GM18873 (cell line): ENCODE measurements around the gene NOTCH1.

Source experiments
- ATAC-seq: cut with Tn5 transposase; IDR thresholded peaks from one replicate; pipeline ENCODE4 v1.9.1; 2021; ENCODE audit warnings: mild to moderate bottlenecking, moderate library complexity, moderate number of reproducible peaks; ENCODE audit not compliant: unreplicated experiment, low FRiP score

NOTCH1 gene

DNA sequence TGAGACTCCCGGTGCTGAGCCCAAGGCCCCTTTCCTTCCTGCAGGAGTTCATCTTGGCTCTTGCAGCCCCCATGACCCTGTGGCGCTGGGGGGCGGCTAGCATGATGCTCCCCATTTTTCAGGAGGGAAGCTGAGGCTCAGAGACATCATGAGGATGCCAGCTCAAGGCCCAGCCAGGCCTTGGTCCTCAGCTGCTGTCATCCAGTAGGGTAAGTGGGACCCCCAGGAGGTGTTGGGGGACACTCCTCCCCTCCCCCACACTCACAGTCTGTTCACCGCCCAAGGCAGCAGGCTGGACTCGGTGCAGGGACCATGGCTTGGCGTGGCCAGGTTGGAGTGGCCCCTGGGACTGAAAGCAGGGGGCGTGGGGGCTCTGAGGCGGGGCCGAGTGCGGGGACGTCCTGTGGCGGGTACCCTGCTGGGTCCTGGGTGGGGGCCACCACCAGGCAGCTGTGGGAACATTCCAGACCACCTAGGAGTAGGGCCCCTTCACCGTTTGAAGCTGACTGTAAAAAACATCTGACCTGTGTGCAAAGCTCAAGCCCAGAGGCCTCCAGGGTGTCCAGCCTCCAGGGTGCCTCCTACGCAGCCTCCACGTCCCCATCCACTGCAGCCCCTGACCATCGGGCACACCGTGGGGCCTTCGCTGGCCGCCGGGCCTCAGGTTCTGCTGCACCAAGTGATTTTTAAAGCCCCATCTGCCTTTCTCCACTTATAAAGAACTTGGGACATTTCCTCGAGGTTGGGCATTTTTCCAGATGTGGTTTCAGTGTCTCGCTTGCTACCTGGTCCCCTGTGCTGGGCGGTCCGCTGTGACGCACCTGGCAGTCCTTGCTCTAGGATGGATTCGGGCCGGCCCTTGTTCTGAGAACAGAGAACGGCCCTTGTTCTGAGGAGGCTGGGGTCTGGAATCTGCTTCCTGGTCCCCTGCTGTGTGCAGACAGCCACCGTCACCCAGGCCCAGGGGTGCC, 3.4 kb upstream of the NOTCH1 start:
- ATAC-seq = no peak

- ATAC-seq = no peak
Measured at GRCh38 chr9:136547508-136548215, 1.8 kb upstream of the NOTCH1 start.

DNA sequence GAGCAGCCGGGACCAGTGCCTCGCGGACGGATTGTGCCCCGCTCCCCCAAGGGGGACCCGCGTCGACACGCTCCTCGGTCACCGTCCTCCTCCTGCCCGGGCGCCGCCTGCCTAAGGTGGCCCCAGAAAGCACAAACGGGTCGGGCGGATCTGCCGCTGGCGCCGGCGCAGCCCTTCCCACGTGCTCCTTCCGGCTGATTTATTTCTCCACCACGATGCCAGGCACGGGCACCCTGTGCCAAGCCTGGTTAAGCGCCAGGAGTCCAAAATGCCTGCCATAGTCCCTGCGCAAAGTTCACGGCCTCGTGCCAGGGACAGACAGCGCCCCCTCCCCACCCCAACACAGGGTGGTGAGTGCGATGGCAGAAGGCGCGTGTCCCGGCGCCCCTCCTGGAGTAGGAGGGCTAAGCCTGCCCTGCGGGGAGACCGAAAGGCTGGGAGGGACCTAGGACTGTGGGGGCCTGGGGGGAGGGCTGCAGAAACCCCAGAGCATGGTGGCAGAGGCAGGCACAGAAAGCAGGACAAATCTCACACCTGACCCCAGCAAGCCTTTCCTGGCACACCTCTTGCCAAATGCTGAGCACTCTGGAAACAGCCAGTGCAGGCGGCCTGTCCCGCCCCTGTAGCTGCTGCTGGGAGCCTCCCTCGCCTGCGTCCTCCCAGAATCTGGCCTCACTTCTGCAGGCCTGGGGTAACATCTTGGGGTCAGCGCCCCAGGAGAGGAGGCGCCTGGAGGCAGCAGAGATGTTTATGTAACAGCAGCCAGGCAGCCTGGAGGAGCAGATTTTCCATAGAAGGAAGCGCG, 1.1 kb upstream of the NOTCH1 start:
- peak; percentile 6 for ATAC-seq

- no peak for ATAC-seq
Measured at GRCh38 chr9:136545692-136545964, 220 bp downstream of the NOTCH1 start.

GRCh38 chr9:136544964-136545691, 720 bp downstream of the NOTCH1 start:
- ATAC-seq = no peak

DNA sequence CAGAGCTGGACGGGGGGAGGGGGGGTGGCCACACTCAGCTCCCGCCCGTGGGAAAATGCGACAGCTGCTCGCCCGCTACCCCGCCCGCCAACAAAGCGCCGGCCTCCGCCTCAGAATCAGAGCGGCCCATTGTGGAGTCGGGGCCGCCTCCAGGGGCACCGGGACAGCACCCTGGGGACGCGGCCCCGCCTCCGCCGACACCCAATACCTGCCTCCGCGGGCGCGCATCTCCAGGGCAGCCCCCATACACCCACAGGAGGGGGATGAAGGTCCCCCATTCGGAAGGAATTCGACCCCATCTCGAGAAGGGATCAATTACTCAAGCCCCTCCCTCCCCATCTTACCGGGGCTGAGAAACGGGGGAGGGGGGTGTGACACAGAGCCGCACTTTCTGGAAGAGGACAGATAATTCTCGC, 1.3 kb downstream of the NOTCH1 start:
- ATAC-seq = no peak

DNA sequence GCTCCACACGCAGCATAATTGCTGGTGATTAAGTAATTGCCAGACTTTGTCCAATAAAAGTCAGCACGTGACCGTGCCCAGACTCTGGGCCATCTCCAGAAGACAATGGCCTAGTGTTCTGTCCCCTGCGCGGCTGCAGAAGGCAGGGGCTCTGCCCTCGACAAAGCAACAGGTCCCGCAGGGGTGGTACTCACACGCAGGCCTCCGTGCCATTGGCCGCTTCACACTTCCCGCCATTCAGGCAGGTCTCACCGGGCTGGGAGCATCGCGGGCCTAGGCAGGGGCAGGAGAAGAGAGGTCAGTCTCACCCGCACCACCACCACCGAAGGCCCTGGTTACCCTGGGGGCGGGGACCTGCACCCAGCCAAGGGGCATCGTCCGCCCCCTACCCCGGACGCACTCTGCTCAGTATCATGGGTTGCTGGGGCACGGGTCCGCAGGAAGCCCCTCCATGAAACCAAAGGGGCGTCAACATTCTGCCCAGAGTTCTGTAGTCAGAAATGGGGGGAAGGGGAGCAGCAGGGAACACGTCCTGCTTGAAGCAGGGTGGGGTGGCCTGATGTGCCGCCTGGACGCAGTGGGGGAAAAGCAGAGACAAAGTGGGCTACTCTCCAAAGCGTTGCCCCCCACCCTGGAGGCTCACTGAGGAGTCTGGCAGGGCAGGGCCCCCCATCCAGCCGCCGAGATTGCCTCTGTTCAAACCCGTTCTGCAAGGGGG, 1.9 kb downstream of the NOTCH1 start:
- ATAC-seq = no peak

DNA sequence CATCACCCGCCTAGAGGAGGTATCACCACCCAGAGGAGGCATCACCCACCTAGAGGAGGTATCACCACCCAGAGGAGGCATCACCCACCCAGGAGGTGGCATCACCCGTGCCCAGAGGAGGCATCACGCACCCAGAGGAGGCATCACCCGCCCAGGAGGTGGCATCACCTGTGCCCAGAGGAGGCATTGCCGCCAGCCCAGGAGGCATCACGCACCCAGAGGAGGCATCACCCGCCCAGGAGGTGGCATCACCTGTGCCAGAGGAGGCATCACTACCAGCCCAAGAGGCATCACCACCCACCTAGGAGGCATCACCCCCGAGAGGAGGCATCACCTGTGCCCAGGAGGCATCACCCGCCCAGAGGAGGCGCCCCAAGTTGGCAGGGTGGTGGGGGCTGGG, 2.6 kb downstream of the NOTCH1 start:
- no peak for ATAC-seq

DNA sequence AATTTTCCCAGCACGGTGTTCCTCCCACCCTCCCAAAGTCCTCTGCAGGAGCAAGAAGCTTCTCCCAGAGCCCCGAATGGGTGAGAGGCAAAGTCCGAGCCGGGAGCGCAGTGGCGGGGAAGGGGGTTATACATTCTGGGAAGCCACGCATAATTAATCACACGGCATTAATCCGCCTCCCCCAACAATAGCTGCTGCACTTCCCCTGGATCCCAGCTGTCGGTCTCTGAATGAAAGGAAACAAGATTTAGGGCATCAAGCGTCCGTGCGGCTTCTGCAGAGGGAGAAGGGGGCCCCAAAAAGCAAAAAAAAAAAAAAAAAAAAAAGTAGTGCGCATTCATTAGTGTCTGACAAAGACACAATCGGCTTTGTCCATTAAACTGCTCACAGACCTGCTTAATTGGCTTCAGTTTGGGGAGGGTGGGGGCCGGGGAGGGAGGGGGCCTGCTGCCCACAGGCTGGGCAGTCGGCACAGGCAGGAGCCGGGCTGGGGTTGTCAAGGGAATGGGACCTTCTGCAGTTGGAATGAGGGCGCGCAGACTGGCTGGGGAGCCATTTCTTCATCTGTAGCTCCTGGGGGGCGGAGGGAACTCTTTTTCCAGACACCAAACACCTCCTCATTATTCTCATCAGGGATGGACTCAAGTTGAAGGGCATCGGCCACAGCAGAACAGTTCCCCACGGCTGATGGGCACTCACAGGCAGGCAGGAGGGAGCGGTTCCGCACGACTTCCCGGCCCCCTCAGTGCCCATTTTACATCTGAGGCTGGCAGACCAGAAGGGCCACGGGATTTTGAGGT, 3.4 kb downstream of the NOTCH1 start:
- ATAC-seq = no peak

DNA sequence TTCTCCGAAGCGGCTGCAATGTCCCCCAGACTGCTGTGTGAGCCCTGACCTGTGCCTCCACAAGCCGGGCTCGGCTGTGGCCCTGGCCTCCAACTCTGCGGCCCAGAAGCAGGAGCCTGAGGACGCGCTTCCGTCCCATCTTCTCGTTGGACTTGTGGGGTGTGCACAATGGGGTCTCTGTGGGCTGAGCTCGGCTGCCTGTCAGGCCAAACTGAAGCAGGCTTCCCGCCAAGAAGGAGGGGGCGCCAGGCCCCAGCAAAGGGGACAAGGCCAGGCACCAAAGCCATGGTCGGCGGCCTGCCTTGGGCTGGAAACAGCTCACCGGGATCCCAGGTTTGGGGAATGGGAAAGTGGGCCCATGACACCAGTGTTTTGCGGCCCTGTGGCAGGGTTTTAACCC, 4.1 kb downstream of the NOTCH1 start:
- ATAC-seq = no peak

- ATAC-seq = no peak
Measured at GRCh38 chr9:136541179-136541578, 4.7 kb downstream of the NOTCH1 start.

GRCh38 chr9:136539427-136540421, 6.1 kb downstream of the NOTCH1 start:
- peak; percentile 44 for ATAC-seq

- ATAC-seq = no peak
Measured at GRCh38 chr9:136538599-136539426, 7.0 kb downstream of the NOTCH1 start.

DNA sequence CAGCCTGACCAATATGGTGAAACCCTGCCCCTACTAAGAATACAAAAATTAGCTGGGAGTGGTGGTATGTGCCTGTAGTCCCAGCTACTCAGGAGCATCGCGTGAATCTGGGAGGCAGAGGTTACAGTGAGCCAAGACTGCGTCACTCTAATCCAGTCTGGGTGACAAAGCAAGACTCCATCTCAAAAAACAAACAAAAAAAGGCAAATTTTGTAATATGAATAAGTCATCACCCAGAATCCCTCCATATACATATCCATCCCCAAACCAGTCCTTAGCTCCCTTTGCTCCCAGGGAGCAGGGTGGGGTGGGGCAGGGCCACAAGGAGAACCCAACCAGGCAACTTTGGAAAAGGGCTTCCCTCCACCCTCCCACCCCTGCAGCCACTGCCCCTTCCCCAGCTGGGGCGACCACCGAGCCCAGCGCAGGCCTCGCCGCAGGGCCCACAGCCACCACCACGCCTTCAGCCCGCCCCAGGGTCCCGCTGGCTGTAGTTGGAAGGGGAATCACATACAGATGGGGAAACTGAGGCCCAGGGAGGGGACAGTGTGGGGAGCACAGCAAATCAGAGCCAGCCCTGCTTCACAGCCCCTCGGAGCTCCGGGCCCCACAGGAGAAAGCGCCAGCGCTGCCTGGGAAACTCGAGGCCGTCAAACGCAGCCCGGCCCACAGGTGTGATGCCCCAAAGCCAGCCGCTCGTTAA, 7.8 kb downstream of the NOTCH1 start:
- ATAC-seq = no peak

DNA sequence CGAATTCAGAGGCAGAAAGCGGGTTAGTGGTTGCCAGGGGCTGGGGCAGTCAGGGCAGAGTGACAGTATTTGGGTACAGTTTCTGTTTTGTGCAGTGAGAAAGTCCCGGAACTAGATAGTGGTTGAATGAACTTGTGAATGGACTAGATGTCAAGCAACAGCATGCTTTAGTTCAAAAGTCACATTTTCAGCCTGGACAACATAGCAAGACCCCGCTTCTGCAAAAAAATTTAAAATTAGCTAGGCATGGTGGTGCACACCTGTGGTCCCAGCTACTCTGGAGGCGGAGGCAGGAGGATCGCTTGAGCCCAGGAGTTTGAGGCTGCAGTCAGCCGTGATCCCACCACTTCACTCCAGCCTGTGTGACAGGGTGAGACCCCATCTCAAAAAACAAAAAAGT, 8.4 kb downstream of the NOTCH1 start:
- no peak for ATAC-seq

DNA sequence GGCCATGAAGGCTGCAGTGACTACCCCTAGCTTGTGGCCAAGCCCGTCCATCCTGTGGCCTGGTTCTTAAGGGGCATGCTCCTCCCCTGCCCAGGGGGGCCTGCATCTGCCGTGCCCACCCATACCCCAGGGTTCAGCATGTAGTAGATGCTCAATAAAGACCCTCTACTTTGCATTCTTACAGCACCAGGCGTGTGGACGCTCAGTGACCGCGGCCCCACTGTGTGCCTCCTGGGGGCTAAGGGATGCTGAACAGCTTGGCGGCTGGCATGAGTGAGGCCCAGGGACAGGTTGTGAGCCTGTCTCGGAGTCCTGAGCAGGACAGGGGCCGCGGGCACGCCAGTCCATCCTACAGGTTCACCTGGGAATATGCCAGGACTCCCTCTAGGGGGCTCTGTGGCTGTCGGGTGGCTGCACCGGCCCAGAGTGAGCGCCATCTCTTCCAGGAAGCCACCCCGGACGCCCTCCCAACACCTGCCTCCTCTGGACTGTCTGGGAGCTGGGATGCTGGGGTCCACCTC, 9.1 kb downstream of the NOTCH1 start:
- ATAC-seq = no peak
